GM18909 (cell line): ENCODE data around the gene HERC6.
"Not testable (repeated sequence)": the region's sequence is repeated elsewhere in the genome, so short reads cannot be mapped to it uniquely, and the experiment has no call there.

Experiments
- ATAC-seq: cut with Tn5 transposase; IDR thresholded peaks from one replicate; pipeline ENCODE4 v1.9.1; 2021; ENCODE audit warnings: mild to moderate bottlenecking; ENCODE audit not compliant: unreplicated experiment, poor library complexity

The HERC6 gene

DNA sequence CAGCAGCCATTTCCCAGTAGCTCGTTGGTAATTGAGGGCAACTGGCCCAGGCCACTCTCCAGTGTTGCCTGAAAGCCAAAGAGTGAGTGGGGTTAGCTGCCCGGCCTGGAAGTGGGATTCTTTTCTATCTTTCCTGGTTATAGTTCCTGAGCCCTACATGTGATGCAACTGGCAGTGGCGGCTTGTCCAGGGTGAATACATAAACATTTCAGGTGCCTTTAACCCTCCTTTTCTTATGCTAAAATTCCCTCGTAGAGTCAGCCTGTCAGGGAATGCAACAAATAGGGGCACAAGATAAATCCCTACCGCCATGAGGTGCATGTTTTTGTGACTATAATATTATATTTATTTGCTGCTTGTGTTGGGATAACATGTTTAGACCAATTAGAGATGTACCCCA, 64.8 kb downstream of the HERC6 start:
- ATAC-seq, result no peak

GRCh38 chr4:88445252-88445651, 66.6 kb downstream of the HERC6 start:
- ATAC-seq, result no peak

DNA sequence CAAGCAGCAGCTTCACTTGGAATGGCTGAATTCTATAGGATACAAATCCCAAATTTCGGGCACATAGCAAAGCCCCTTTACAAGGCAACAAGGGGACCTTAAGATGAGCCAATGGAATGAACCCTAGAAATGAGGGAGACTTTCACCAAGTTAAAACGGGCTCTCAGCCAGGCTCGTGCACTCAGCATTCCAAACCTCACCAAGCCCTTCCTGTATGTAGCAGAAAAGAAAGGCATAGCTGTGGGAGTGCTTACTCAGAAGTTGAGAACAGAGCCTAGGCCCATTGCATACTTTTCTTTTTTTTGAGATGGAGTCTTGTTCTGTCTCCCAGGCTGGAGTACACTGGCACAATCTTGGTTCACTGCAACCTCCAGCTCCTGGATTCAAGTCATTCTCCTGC, 67.5 kb downstream of the HERC6 start:
- no peak for ATAC-seq

DNA sequence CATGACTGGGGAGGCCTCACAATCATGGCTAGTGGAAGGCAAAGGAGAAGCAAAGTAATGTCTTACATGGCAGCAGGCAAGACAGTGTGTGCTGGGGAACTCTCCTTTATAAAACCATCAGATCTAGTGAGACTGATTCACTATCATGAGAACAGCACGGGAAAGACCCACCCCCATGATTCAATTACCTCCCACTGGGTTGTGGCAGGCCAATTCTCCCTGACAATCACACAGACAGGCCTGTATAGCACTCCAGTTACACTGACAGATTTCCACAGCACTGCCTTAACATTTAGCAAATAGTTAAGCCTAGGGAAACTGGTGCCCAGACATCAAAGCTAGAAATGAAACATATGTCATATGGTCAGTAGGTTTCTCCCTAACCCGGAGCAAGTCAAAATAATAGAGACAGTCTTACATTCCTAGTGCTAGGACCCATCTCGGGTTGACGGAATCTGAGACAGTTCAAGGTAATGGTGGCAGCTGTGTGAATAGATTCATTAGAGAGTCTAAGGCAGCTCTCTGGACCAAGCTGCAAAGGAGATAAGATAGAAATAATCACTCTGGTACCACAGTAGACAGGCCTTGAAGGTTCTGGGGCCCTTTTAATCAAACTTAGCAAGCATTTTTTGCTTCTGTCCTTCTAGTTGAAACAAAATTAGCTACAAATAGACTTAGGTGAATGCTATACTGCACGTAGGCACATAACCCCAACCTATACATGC, 68.9 kb downstream of the HERC6 start:
- no peak for ATAC-seq

- ATAC-seq, result not testable (repeated sequence)
These were observed 69.6 kb downstream of the HERC6 start for GRCh38 chr4:88448211-88448765.

DNA sequence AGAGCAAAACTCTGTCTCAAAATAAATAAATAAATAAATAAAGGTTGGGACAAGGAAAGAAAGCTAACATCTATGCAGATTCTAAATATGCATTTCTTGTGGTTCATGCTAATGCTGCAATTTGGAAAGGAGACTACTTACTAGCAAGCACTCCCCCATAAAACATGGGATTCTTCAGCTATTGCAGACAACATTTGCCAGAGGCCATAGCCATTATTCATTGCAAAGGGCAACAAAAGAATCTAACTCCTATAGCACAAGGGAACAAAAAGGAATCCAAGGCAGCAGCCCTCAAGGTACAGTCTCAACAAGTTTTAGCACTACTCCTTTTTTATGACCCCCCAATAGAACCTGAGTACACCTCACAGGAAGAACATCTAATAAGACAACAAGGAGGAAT, 70.2 kb downstream of the HERC6 start:
- ATAC-seq, result no peak

- ATAC-seq, result no peak
These were observed 70.6 kb downstream of the HERC6 start for GRCh38 chr4:88449290-88449689.

DNA sequence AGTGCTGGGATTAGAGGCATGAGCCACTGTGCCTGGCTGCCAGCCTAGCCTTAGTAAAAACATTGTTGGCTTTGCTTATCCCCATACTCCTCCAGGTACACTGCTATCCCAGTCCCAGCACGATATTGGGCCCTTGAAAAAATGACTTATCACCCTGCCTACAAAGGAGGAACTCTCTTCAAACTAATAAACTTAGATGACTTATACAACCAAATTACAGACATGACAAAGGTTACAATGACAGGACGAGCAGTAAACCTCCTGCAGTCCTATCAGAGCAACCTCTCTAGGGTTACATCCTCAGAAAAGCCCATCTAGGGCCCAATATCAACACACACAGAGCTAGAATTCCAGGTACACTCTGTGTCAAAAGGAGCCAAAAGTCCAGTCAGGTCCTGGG, 72.6 kb downstream of the HERC6 start:
- ATAC-seq, result no peak

DNA sequence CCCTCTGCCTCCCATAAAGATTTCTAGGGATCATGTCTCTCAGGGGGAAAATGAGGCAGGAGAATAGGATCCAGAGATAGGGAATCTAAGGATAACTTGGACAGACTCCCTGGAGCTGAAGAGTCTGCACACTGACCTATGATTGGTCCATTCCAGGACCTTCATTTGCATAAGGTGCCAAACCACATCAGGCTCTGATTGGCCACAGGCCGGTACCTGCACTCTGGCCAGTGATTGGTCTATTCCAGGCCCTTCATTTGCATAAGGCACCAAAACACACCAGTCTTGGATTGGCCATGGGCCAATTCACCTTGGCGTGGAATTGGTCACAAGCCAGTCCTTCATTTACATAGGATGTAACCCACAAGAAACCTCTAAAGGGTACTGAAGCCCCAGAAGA, 74.3 kb downstream of the HERC6 start:
- ATAC-seq, result no peak

GRCh38 chr4:88456670-88457306, 78.1 kb downstream of the HERC6 start, which contains the start of gene HERC5:
TSS of gene HERC5 (plus strand) at chr4:88457119. CDS start at chr4:88457270, 151 bp downstream.
- ATAC-seq, result peak; percentile 94

DNA sequence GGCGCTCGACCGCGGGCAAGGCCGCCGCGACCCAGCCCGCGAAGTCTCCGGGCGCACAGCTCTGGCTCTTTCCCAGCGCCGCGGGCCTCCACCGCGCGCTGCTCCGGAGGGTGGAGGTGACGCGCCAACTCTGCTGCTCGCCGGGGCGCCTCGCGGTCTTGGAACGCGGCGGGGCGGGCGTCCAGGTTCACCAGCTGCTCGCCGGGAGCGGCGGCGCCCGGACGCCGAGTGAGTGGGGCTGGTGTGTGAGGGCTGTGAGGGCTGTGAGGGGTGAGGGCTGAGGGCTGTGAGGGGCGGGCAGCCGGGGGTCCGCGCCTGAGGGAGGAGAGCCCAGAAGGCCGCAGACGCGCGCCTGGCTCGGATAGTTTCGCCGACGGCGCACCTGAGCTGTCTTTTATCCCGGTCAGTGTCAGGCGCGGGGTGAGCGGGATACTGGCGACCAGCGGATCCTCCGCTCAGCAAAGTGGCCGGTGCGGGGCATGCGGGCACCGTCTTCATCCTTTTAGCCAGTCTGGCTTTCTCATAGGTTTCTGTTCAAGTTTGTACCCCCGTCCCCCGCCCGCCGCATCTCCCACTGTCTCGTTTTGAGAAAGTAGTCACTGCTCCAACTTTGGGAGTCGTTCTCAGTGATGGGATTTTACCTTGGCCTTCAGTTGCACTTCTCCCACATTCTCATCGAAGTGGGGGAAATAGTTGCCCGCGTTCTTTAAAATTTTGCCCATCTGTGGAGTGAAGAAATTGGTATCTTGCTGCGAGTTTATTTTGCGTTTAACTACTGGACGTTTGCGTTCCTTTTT, 78.9 kb downstream of the HERC6 start:
- peak; percentile 52 for ATAC-seq

DNA sequence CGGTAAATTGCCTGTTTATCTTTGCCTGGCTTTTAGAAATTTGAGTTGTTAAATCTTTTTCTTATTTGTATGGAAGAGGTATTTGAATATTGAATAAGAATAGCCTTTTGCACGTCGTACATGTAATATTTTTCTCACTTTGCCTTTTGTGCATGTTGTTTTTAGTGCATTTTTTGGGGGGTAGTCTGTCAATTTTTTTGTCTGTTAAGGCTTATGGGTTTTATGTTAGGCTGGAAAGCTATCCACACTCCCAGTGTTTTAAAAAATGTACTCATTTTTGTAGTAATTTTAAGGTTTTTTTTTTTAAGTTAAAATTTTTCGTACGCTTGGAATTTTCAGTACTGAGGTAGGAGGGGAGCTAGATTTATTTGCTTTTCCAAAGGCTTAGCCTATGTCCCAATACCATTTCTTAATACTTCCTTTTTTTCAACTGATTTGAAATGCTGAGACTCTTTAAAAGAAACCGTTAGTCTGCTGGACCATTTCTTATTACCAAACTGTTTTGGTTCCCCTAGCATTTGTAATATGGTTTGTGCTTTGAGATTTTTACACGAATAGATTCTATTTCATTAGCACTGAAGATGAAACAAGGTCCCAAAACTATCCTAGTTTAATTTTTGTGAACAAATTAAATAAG, 79.6 kb downstream of the HERC6 start:
- no peak for ATAC-seq

- ATAC-seq, result no peak
These were observed 87.1 kb downstream of the HERC6 start for GRCh38 chr4:88465653-88466192.

DNA sequence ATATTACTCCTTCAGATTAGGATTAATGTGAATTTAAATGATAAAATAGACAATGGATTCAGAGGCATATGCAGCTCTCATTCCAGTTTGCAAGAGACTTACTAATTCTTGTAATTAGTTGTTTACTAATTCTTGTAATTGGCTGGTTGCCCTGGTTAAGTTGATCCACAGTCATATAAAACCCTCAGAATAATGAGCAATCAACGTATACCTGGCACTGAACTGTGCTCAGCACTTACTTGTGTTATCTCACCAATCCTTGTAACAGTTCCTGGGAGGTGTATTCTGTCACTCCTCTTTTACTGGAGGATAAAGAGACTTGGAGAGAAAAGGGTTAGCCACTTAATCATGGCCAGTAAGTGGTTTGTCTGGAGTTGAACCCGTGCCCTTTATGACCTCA, 88.7 kb downstream of the HERC6 start:
- no peak for ATAC-seq

GRCh38 chr4:88477229-88477860, 98.7 kb downstream of the HERC6 start:
- ATAC-seq, result no peak

- no peak for ATAC-seq
These were observed 99.6 kb downstream of the HERC6 start for GRCh38 chr4:88478247-88478646.

- no peak for ATAC-seq
These were observed 102.9 kb downstream of the HERC6 start for GRCh38 chr4:88481537-88481936.

DNA sequence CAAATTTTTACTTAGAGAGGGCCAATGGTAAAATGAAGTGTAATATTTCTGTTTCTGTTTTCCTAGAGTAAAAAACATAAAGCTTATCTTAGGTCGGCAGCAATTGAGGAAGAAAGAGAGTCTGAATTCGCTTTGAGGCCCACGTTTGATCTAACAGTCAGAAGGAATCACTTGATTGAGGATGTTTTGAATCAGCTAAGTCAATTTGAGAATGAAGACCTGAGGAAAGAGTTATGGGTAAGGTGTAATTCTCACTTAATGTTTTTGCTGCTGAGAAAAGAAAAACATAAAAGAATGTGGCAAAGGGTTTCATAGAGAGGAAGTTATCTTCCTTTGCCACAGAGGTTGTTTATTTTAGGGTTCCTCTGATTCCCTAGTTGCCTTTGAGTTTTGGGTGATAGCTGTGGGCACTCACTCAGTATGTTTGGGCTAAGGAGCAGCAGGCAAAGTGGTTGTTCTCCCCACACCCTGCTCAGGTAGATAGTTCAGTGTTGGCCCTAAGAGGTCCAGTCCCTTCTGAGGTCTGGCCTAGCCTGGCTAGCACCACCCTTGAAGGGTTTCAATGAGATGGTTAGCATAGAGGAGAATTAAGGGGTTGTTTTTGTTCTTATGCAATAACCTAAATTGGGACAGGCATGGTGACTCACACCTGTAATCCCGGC, 110.6 kb downstream of the HERC6 start:
- ATAC-seq, result no peak
